CD4-positive, alpha-beta T cell (primary cell): ENCODE data around the gene URI1. TPM values are rescaled to one million over a fixed set of nuclear protein-coding genes. Genes with fewer than 3 reads are reported as not detected.

Source experiments
- ATAC-seq: fragments of 200-7000 bp; cut with Tn5 transposase; one replicate; pipeline ENCODE4 v1.10.0; 2022; ENCODE audit warnings: mild to moderate bottlenecking; ENCODE audit not compliant: poor library complexity
- CTCF ChIA-PET: fragments of 350-600 bp; sonication (Branson Sonifier 250); formaldehyde crosslinking; loops from one replicate; lab custom pipeline; 2021; ENCODE audit warnings: antibody characterized with exemption, inconsistent platforms; lab: Charles Lee
- POLR2A ChIA-PET: fragments of 350-600 bp; sonication (Branson Sonifier 250); formaldehyde crosslinking; loops from one replicate; lab custom pipeline; 2021; ENCODE audit warnings: antibody characterized with exemption, inconsistent platforms; lab: Charles Lee
- DNase-seq, 14 experiments: peaks; one replicate each; pipeline ENCODE4 v3.0.0-alpha.2; 2013 to 2020; ENCODE audit warnings: mixed read lengths in 2 of 14
- H3K27ac ChIP-seq, 2 donors: one replicate each; pipeline versions ENCODE4 v1.5.1 to v1.7.0; 2013; ENCODE audit warnings: low read length in 2 of 2, low read depth in 1 of 2, mild to moderate bottlenecking in 1 of 2
- H3K27me3 ChIP-seq, 2 experiments: 1 replicate in 1 of 2; 2 replicates in 1 of 2; pipeline versions ENCODE4 v1.6.1 to v1.7.0; 2013; ENCODE audit warnings: low read length in 2 of 2, control low read depth in 1 of 2, mild to moderate bottlenecking in 1 of 2, moderate library complexity in 1 of 2; ENCODE audit not compliant: insufficient read depth in 2 of 2, control insufficient read depth in 1 of 2
- H3K36me3 ChIP-seq: one replicate; pipeline ENCODE4 v1.6.1; 2013; ENCODE audit warnings: low read length, control low read depth; ENCODE audit not compliant: insufficient read depth
- H3K4me1 ChIP-seq: one replicate; pipeline ENCODE4 v1.6.1; 2013; ENCODE audit warnings: low read length, control low read depth; ENCODE audit not compliant: insufficient read depth
- H3K4me3 ChIP-seq: one replicate; pipeline ENCODE4 v1.5.1; 2013; ENCODE audit warnings: mild to moderate bottlenecking, low read length, moderate library complexity
- H3K9me3 ChIP-seq, 2 experiments: 1 replicate in 1 of 2; 2 replicates in 1 of 2; pipeline versions ENCODE4 v1.6.1 to v1.7.0; 2013; ENCODE audit warnings: low read length in 2 of 2, mild to moderate bottlenecking in 2 of 2, control low read depth in 1 of 2, moderate library complexity in 1 of 2; ENCODE audit not compliant: control insufficient read depth in 1 of 2, insufficient read depth in 1 of 2
- H3K27ac Mint-ChIP-seq: one replicate; pipeline ENCODE4 v1.8.0; 2020; ENCODE audit warnings: mixed read lengths
- H3K27me3 Mint-ChIP-seq: one replicate; pipeline ENCODE4 v1.8.0; 2021; ENCODE audit warnings: mixed read lengths
- H3K36me3 Mint-ChIP-seq: one replicate; pipeline ENCODE4 v1.8.0; 2021; ENCODE audit warnings: low read depth, mixed read lengths
- H3K4me1 Mint-ChIP-seq: one replicate; pipeline ENCODE4 v1.8.0; 2021; ENCODE audit warnings: low read depth, mixed read lengths
- H3K4me3 Mint-ChIP-seq: one replicate; pipeline ENCODE4 v1.8.0; 2020; ENCODE audit warnings: mild to moderate bottlenecking, mixed read lengths
- H3K9me3 Mint-ChIP-seq: one replicate; pipeline ENCODE4 v1.8.0; 2020; ENCODE audit warnings: mixed read lengths
- CTCF ChIP-seq: fragments of 200-600 bp; IDR thresholded peaks from one replicate; pipeline ENCODE4 v1.8.0; 2022; ENCODE audit warnings: antibody characterized with exemption, mild to moderate bottlenecking
- intact Hi-C, 2 experiments: fragments of 100-400 bp; cut with DNase I in 1 of 2; cut with micrococcal nuclease in 1 of 2; formaldehyde crosslinking; loops; one replicate each; pipeline versions ENCODE4 v1.15.1 to v1.9.0; 2023 to 2025; cut with DNase I, micrococcal nuclease
- total RNA-seq, 174 experiments: library from RNA in 2 of 174; stranded (reverse) in 2 of 174; gene quantifications; one replicate each; pipeline ENCODE4 v1.2.3 and lab custom pipeline; 2021 to 2026

URI1 gene
- total RNA-seq, 2 experiments from 2014 or later, result 50.9 to 63.6 TPM

GRCh38 chr19:30024091-30024490 is 82.1 kb downstream of the URI1 start:
- POLR2A ChIA-PET, result no interaction called here

GRCh38 chr19:30026933-30027332 is 84.9 kb downstream of the URI1 start:
- peaks cover 2% of the 10 kb centered on the region for H3K9me3 Mint-ChIP-seq
- TF ChIP-seq CTCF, result no peak
- Histone ChIP-seq H3K4me3 (no peak overlapping the region), H3K9me3 (no peaks in the 10 kb centered on the region), H3K27me3 (no peaks in the 10 kb centered on the region), H3K36me3 (peaks cover 6% of the 10 kb centered on the region), H3K27ac (no peak overlapping the region), H3K4me1 (no peaks in the 10 kb centered on the region)
- intact Hi-C loops, result no loop called here
- no peak for DNase-seq
- no peaks in the 10 kb centered on the region for H3K27me3 Mint-ChIP-seq
- ATAC-seq, result no peak
- H3K36me3 Mint-ChIP-seq, result peaks cover 67% of the 10 kb centered on the region
- H3K4me1 Mint-ChIP-seq, result peaks cover 14% of the 10 kb centered on the region
- no peak overlapping the region for H3K27ac Mint-ChIP-seq
- H3K4me3 Mint-ChIP-seq, result no peak overlapping the region
- CTCF ChIA-PET, result no interaction called here
- POLR2A ChIA-PET, result no interaction called here

More at GRCh38 chr19:30024091-30024490, 82.1 kb downstream of the URI1 start:
- Histone ChIP-seq H3K9me3 (no peaks in the 10 kb centered on the region), H3K36me3 (no peaks in the 10 kb centered on the region), H3K4me1 (no peaks in the 10 kb centered on the region), H3K4me3 (no peak overlapping the region), H3K27ac (no peak overlapping the region), H3K27me3 (no peaks in the 10 kb centered on the region)
- TF ChIP-seq CTCF, result no peak
- peaks cover 47% of the 10 kb centered on the region for H3K36me3 Mint-ChIP-seq
- intact Hi-C loops, result no loop called here
- H3K4me1 Mint-ChIP-seq, result peaks cover 18% of the 10 kb centered on the region
- H3K9me3 Mint-ChIP-seq, result no peaks in the 10 kb centered on the region
- no peak for ATAC-seq
- CTCF ChIA-PET, result no interaction called here
- no peak overlapping the region for H3K4me3 Mint-ChIP-seq
- no peaks in the 10 kb centered on the region for H3K27me3 Mint-ChIP-seq
- no peak overlapping the region for H3K27ac Mint-ChIP-seq
- DNase-seq, result no peak

GRCh38 chr19:30028118-30028991 is 86.3 kb downstream of the URI1 start:
- no peak overlapping the region for H3K4me3 Mint-ChIP-seq
- Histone ChIP-seq H3K27ac (no peak overlapping the region), H3K36me3 (peaks cover 6% of the 10 kb centered on the region), H3K9me3 (no peaks in the 10 kb centered on the region), H3K4me1 (no peaks in the 10 kb centered on the region), H3K27me3 (no peaks in the 10 kb centered on the region), H3K4me3 (no peak overlapping the region)
- intact Hi-C loops, result no loop called here
- ATAC-seq (no peak), DNase-seq (no peak)
- ChIA-PET CTCF (interaction anchor here (0.6 kb wide), 1 partner anchor 266 kb away, joined by 3 read pairs; no protein-coding TSS in a partner anchor), POLR2A (no interaction called here)
- H3K4me1 Mint-ChIP-seq, result peaks cover 14% of the 10 kb centered on the region
- peaks cover 69% of the 10 kb centered on the region for H3K36me3 Mint-ChIP-seq
- H3K9me3 Mint-ChIP-seq, result peaks cover 8% of the 10 kb centered on the region
- no peak for TF ChIP-seq CTCF
- H3K27ac Mint-ChIP-seq, result no peak overlapping the region
- no peaks in the 10 kb centered on the region for H3K27me3 Mint-ChIP-seq
